ENCODE data around the gene B4GALT6.

DNA sequence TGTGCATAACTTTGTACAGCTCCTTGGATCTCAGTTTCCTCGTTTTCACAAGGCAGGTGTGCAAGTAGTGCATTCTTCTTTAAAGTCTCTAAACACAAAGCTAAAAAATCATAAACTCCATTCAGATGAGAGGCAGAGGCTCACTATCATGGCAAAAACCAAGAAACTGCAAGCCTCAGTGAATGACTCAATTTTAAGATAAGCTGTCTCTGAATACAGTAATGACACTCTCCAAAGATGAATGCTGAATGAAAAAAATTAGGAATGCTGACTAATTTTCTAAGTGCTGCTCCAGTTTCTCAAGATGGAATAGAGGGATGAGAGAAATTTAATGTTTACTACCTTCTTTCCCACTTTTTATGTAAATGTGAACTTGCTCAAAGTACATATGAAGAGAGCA lies 17.2 kb downstream of the B4GALT6 start:
- TF ChIP-seq, protein P1, sequence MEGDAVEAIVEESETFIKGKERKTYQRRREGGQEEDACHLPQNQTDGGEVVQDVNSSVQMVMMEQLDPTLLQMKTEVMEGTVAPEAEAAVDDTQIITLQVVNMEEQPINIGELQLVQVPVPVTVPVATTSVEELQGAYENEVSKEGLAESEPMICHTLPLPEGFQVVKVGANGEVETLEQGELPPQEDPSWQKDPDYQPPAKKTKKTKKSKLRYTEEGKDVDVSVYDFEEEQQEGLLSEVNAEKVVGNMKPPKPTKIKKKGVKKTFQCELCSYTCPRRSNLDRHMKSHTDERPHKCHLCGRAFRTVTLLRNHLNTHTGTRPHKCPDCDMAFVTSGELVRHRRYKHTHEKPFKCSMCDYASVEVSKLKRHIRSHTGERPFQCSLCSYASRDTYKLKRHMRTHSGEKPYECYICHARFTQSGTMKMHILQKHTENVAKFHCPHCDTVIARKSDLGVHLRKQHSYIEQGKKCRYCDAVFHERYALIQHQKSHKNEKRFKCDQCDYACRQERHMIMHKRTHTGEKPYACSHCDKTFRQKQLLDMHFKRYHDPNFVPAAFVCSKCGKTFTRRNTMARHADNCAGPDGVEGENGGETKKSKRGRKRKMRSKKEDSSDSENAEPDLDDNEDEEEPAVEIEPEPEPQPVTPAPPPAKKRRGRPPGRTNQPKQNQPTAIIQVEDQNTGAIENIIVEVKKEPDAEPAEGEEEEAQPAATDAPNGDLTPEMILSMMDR (IDR thresholded peaks at IDR 0.05), result no peak
- TF ChIP-seq POLR2A (IDR thresholded peaks at IDR 0.05), result no peak

Measured in uterus (tissue), 2 donors.